ENCODE data around the gene SHC1.

The SHC1 gene

DNA sequence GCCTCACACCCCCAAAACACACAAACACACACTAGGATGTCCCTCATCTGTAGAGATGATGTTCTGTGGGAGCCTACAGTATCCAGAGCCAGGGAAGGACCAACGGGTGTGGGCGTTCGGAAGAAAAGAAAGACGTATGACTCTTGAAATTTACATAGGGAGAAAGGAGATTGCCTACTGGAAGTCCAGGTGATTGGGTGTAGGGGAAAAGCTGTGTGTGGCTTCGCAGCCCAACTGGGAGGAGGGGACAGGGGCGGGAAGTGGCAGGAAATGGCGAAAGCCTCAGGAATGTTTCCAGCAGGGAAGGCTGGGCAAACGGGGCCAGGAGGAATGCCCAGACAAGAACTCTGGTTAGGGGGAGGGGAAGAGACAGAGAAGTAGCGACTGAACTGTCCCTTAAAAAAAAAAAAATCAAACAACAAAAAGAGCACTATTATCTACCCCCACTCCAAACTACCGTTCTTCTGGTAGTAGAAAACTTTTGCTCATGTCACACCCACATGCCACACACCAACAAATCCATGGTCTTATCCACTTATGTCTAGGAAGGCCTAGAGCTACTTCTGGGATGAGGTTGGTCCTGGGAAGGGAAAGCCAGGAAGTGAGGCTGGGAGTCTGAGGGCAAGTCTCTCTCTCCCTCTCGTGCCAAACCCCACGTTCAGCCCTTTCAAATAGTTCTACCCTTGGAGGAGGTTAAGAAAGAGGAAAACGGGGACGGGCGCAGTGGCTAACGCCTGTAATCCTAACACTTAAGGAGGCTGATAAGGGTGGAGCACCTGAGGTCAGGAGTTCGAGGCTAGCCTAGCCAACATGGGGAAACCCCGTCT, 2.2 kb upstream of the SHC1 start (continued):
- no peak for TF ChIP-seq ZNF645 (tag by site-specific recombination; IDR thresholded peaks at IDR 0.05)
- no peak for TF ChIP-seq ZNF701 (tag by site-specific recombination; IDR thresholded peaks at IDR 0.05)
- no peak for TF ChIP-seq ZNF133 (tag by site-specific recombination; IDR thresholded peaks at IDR 0.05)
- no peak for TF ChIP-seq ZNF670 (tag by site-specific recombination; IDR thresholded peaks at IDR 0.05; ENCODE audit: low read depth)
- TF ChIP-seq ZFP41 (tag by site-specific recombination; IDR thresholded peaks at IDR 0.05; ENCODE audit: borderline replicate concordance), result no peak
- no peak for TF ChIP-seq ZNF214 (tag by site-specific recombination; IDR thresholded peaks at IDR 0.05; ENCODE audit: borderline replicate concordance)
- no peak for TF ChIP-seq SCRT2 (tag by site-specific recombination; IDR thresholded peaks at IDR 0.05)
- TF ChIP-seq ZBTB20 (tag by site-specific recombination; IDR thresholded peaks at IDR 0.05), result peak; percentile 68
- no peak for TF ChIP-seq ZNF791 (tag by site-specific recombination; IDR thresholded peaks at IDR 0.05)

- Histone ChIP-seq H3K9me3 (ENCODE audit: control insufficient read depth, insufficient read depth, low read depth, low read length) (no peaks in the 10 kb centered on the region), H3K36me3 (ENCODE audit: control insufficient read depth in 2 of 2, insufficient read depth in 1 of 2, low read length in 2 of 2) (peaks cover 0 to 23% of the 10 kb centered on the region in 2 experiments; a peak in 2 of 3 replicates), H3K27ac (ENCODE audit: extremely low read depth, low read depth, low read length) (peak overlapping the region; percentile 76), H3K4me1 (ENCODE audit: control insufficient read depth, insufficient read depth, low read length) (peaks cover 12% of the 10 kb centered on the region), H3K4me3 (ENCODE audit: low read depth, low read length) (peak overlapping the region; percentile 9; the same call in 1 of the 2 replicates)
- ChIA-PET CTCF (interaction anchor here (0.6 to 2.7 kb wide), 8 partner anchors 8 to 413 kb away, joined by 3 to 16 read pairs (median 4); partner anchors contain the start of gene PYGO2), POLR2A (interaction anchor here (0.8 to 6.0 kb wide), 12 partner anchors 8 to 85 kb away, joined by 3 to 69 read pairs (median 8); partner anchors contain the start of genes ADAM15, FLAD1, LENEP and PBXIP1)
- TF ChIP-seq ZNF184 (tag by site-specific recombination; IDR thresholded peaks at IDR 0.05), result no peak
- TF ChIP-seq ZNF341 (tag by site-specific recombination; IDR thresholded peaks at IDR 0.05; ENCODE audit: low read depth), result peak; percentile 79
Measured at GRCh38 chr1:154972213-154972516, 1.6 kb upstream of the SHC1 start.

DNA sequence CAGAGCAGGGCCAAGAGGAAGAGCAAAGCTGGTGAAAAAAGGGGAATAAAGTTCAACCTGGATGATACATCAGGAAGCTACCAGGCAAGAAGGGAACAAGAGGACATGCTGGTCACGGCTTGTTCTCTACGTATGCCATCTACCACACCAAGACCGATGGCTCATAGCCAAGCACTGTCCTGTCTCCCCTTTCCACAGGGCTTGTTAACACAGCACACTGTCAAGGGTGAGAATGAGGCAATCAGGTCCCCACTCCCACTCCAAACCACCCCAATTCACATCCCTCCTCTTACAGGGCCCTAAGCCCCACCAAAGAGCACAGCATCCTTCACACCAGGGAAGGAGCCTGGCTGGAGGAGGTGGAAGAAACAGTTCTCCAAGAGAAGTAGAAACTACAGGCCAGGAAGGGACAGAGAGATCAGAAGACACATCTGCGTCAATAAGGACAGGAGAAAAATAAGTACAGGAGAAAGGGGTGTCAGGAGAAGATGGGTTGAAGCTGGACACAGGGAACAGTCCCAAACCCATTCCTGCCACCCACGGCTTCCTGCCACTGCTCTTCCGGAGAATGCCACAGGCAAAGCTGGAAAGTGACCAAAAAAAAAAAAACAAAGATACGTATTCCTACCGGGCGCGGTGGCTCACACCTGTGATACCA, 923 bp upstream of the SHC1 start:
- Histone ChIP-seq H3K27ac (ENCODE audit: extremely low read depth, low read depth, low read length) (no peak overlapping the region), H3K4me1 (ENCODE audit: control insufficient read depth, insufficient read depth, low read length) (peaks cover 12% of the 10 kb centered on the region), H3K4me3 (ENCODE audit: low read depth, low read length) (no peak overlapping the region), H3K9me3 (ENCODE audit: control insufficient read depth, insufficient read depth, low read depth, low read length) (no peaks in the 10 kb centered on the region), H3K36me3 (ENCODE audit: control insufficient read depth in 2 of 2, insufficient read depth in 1 of 2, low read length in 2 of 2) (peaks cover 0 to 30% of the 10 kb centered on the region in 2 experiments; a peak in 1 of 3 replicates)
- TF ChIP-seq ZNF792 (tag by site-specific recombination; IDR thresholded peaks at IDR 0.05) (no peak), ZNF324 (tag by site-specific recombination; IDR thresholded peaks at IDR 0.05) (no peak), ZFHX2 (tag by site-specific recombination; conservative IDR thresholded peaks at IDR 0.05) (peak; percentile 42; the same call in 1 of the 2 replicates)
- TF ChIP-seq, protein P1, sequence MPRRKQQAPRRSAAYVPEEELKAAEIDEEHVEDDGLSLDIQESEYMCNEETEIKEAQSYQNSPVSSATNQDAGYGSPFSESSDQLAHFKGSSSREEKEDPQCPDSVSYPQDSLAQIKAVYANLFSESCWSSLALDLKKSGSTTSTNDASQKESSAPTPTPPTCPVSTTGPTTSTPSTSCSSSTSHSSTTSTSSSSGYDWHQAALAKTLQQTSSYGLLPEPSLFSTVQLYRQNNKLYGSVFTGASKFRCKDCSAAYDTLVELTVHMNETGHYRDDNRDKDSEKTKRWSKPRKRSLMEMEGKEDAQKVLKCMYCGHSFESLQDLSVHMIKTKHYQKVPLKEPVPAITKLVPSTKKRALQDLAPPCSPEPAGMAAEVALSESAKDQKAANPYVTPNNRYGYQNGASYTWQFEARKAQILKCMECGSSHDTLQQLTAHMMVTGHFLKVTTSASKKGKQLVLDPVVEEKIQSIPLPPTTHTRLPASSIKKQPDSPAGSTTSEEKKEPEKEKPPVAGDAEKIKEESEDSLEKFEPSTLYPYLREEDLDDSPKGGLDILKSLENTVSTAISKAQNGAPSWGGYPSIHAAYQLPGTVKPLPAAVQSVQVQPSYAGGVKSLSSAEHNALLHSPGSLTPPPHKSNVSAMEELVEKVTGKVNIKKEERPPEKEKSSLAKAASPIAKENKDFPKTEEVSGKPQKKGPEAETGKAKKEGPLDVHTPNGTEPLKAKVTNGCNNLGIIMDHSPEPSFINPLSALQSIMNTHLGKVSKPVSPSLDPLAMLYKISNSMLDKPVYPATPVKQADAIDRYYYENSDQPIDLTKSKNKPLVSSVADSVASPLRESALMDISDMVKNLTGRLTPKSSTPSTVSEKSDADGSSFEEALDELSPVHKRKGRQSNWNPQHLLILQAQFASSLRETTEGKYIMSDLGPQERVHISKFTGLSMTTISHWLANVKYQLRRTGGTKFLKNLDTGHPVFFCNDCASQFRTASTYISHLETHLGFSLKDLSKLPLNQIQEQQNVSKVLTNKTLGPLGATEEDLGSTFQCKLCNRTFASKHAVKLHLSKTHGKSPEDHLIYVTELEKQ (tag by site-specific recombination; IDR thresholded peaks at IDR 0.05; ENCODE audit: borderline replicate concordance), result no peak
- TF ChIP-seq, protein P2, sequence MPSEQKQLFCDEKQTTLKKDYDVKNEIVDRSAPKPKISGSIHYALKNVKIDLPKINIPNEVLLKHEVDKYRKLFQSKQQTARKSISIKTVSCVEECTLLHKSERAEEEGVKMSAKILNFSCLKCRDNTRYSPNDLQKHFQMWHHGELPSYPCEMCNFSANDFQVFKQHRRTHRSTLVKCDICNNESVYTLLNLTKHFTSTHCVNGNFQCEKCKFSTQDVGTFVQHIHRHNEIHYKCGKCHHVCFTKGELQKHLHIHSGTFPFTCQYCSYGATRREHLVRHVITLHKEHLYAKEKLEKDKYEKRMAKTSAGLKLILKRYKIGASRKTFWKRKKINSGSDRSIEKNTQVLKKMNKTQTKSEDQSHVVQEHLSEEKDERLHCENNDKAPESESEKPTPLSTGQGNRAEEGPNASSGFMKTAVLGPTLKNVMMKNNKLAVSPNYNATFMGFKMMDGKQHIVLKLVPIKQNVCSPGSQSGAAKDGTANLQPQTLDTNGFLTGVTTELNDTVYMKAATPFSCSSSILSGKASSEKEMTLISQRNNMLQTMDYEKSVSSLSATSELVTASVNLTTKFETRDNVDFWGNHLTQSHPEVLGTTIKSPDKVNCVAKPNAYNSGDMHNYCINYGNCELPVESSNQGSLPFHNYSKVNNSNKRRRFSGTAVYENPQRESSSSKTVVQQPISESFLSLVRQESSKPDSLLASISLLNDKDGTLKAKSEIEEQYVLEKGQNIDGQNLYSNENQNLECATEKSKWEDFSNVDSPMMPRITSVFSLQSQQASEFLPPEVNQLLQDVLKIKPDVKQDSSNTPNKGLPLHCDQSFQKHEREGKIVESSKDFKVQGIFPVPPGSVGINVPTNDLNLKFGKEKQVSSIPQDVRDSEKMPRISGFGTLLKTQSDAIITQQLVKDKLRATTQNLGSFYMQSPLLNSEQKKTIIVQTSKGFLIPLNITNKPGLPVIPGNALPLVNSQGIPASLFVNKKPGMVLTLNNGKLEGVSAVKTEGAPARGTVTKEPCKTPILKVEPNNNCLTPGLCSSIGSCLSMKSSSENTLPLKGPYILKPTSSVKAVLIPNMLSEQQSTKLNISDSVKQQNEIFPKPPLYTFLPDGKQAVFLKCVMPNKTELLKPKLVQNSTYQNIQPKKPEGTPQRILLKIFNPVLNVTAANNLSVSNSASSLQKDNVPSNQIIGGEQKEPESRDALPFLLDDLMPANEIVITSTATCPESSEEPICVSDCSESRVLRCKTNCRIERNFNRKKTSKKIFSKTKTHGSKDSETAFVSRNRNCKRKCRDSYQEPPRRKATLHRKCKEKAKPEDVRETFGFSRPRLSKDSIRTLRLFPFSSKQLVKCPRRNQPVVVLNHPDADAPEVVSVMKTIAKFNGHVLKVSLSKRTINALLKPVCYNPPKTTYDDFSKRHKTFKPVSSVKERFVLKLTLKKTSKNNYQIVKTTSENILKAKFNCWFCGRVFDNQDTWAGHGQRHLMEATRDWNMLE (tag by site-specific recombination; conservative IDR thresholded peaks at IDR 0.05; ENCODE audit: low read depth), result no peak
- ChIA-PET POLR2A (interaction anchor here (0.8 to 6.0 kb wide), 10 partner anchors 7 to 86 kb away, joined by 3 to 69 read pairs (median 5); partner anchors contain the start of genes ADAM15, FLAD1, PBXIP1 and PMVK), CTCF (interaction anchor here (0.6 to 2.7 kb wide), 8 partner anchors 10 to 973 kb away, joined by 3 to 16 read pairs (median 9); partner anchors contain the start of gene PYGO2)

Measured in HEK293 (cell line).